NOMO-1 (cell line): ENCODE measurements around the gene MINK1.

ENCODE experiments used
- DNase-seq, 2 experiments: peaks; one replicate each; lab custom pipeline; 2025; ENCODE audit not compliant: unreplicated experiment in 2 of 2; lab: John Stamatoyannopoulos, UW

MINK1 gene

DNA sequence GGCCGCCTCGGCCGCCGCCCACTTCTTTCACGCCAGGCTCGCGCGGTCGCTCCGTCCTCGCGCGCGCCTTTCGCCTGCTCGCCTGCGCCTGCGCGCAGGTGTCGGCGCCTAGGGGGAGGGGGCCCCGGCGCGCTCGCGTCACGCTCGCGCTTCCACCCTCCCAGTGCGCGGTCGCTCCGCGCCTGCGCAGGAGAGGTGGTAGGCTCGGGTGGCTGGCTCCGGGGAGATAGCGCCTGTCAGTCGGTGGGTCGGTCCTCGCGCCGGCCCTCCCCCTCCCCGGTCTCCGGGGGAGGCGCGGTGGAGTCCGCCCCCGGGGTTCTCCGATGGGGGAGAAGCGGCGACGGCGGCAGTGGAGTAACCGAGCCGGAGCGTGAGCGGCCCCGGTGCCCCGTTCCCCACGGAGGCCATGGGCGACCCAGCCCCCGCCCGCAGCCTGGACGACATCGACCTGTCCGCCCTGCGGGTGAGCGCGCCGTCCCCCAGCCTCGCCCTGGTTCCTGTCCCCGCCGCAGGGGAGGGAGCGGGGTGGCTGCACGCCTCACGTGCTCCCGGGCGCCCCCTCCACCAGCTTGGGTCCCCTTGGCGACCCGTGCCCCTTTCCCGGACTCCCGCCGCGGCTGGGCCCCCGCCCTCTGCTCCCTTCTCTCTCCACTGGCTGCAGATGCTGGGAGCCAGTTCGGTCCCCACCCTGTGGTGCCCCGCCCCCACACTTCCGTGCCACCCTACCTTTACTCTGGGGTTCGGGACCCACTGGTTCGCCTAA, at the start of gene MINK1:
MINK1 (plus strand) TSS at position 163 of the 763 bp plus-strand sequence; CDS start at position 407, 244 bp downstream.
- DNase-seq: peak; percentile 87 to 91

DNA sequence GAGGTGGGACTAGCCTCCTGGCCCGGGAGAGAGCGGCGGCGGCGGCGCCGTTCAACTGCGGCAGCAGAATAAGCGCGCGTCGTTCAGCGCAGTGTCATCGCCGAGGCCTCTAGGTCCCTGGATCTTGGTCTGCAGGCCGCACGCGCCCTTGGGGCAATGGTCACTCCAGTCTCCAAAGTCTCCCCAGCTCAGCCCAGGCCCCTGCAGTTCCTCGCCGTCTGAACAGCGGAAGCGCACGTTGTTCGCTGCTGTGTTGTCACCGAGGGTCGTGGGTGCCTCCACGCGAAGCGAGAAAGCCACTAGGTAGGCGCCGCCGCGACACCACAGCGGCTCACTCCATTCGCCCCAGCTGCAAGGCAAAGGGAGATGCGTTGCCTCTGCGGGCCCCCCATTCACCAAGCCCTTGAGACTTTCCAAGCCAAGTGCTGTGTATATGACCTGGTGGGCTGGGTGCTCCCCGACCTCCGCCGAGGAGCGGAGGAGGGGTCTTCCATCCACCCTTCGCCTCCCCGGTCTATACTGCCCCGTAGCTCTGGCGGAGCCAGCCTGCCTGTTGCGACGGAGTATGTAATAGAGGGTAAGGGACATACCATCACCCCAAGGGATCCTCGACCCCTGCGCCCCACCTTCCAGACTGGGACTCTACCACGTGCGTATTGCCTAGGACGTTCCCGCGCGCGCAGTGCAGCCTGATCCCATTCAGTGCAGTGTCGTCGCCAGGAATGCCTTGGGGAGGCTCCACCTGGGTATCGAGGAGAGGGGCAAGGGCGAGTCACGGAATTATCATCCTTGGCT, 47.6 kb upstream of the MINK1 start:
- no peak for DNase-seq

DNA sequence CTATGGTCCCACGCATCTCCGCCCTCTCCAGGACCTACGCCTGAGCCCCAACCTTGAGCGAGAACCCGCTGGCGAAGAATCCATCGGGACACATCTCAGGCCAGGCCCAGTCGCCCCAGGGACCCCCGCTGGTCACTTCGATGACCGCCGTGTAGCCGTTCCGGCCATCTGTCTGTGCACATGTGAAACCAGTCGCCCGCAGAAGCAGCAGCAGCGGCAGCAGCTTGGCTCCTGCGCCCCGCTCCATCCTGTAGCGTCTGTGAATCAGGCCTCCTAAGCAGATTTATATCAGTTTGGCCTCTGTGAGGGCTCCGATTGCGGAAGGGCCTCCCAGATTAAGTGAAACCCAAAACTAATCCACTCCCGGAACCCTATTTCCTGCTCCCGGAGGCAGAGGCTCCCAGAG, 47.0 kb upstream of the MINK1 start, which contains the start of gene VMO1:
VMO1 (minus strand) TSS at position 259 of the 406 bp plus-strand sequence; CDS start at position 247, 12 bp downstream.
- DNase-seq: no peak

DNA sequence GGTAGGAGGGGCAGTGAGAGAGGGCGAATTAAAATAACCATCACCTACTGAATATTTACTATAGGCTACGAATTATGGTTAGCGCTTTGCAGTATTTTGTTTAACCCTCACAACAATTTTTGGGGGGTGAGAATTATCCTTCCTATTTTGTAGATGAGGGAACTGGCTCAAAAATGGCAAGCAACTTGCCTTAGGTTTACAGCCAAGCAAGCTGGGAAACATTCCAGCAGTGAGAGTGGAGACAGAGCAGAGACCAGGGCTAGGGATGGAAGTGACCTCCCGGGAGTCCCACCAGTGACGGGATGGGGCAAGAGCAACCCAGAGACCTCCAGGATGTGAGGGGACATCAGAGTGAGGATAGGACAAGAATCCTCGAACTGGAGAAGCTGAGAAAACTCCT, 46.6 kb upstream of the MINK1 start:
- no peak for DNase-seq

DNA sequence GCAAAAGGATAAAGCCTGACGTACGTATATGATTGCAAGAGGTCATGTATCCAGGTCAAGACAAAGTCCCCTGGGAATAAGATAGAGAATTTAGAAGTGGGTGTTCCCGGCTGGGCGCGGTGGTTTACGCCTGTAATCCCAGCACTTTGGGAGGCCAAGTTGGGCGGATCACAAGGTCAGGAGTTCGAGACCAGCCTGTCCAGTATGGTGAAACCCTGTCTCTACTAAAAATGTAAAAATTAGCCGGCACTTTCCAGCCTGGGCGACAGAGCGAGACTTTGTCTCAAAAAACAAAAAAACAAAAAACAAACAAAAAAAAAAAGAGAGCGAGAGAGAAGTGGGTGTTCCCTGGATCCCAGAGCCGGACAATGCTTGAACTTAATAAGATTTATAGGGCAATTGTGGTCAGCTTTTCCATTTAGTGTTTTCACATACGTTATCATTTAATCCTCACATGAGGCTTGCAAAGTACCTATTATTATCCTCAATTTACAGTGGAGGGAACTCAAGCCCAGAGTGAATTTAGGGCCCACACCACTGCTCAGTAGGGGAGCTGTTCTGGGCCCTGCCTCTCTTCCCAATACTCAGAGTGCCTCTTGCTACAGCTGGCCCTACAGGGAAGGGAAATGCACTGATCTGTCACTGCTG, 44.9 kb upstream of the MINK1 start:
- no peak for DNase-seq

DNA sequence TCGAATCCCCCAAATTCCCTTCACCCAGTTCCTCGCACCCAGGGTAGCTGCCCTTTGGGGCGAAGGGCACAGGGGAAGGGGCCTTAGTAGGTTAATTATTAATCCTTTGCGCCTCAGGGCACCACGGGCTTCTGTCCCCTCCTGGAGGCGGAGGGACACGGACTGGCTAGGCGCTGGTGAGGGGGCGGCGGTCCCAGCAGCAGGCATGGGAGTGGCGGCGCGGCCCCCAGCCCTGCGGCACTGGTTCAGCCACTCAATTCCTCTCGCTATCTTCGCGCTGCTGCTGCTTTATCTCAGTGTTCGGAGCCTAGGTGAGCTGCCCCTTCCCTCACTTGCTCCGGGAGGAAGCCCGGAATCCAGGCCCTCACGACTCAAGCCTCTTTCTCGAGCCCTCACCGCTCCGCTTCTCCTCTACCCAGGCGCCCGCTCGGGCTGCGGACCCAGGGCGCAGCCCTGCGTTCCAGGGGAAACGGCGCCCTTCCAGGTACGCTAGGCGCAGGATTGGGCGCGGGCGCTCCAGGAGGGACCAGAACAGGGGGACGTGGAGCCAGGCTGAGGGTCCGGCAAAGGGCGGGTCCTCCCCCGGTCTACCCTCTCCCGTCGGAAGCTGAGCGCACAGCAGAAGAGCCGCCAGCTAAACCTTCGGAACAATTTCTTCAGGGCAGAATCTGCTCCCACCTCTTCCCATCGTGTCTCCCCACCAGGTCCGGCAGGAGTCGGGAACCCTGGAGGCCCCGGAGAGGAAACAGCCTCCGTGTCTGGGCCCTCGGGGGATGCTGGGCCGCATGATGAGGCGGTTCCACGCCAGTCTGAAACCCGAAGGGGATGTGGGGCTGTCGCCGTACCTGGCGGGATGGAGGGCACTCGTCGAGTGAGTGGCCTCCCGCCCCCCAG, 44.1 kb upstream of the MINK1 start, which contains the start of gene GLTPD2:
GLTPD2 (plus strand) TSS at position 158 of the 894 bp plus-strand sequence; CDS start at position 206, 48 bp downstream.
- DNase-seq: no peak

DNA sequence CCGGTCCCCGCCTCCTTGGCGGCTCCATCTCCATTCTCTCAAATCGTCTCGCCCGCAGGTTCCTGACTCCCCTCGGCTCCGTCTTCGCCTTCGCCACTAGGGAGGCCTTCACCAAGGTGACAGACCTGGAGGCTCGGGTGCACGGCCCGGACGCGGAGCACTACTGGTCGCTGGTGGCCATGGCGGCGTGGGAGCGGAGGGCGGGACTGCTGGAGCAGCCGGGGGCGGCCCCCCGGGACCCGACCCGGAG, 43.5 kb upstream of the MINK1 start:
- DNase-seq: peak in 1 of 2 experiments; percentile 63

DNA sequence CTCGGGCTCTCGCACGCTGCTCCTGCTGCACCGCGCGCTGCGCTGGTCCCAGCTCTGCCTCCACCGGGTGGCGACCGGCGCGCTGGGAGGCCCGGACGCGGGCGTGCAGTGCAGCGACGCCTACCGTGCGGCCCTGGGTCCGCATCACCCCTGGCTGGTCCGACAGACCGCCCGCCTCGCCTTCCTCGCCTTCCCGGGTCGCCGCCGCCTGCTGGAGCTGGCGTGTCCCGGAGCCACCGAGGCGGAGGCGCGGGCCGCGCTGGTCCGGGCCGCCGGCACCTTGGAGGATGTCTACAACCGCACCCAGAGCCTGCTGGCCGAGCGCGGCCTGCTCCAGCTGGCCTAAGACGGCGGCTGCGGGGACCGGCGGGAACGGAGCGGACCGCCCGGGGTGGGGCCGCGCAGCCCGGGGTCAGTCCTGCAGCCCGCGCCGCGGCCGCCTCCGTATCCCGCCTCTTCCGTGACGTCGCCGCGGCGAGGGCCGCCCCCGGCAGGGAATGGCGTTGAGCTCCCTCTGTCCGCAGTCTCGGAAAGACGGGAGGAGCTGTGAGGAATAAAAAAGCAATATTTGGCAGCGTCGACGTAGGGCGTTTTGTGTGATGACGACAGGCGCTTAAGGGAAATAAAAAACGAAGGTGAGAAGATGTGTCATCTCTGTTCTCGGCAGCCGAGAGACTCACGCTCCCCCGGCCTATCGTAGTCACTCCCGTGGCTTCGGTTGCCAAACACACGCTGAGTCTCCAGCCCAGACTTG, 43.0 kb upstream of the MINK1 start:
- DNase-seq: peak; percentile 79 to 82

DNA sequence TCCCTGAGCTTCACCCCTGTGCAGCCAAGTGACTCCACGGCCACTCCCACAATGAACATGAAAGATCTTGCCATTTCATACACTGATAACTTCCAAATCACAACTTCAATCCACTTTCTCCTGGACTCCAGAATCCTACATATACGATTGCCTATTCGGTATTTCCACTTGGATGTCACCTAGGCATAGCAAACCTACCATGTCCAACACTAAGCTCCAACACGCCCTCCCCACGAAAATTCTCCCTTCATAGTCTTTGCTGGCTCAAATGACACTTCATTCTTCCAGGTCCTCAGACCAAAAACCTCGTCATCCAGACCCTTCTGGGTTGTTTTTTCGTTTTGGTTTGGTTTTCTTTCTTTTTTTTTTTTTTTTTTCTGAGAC, 42.4 kb upstream of the MINK1 start:
- no peak for DNase-seq

DNA sequence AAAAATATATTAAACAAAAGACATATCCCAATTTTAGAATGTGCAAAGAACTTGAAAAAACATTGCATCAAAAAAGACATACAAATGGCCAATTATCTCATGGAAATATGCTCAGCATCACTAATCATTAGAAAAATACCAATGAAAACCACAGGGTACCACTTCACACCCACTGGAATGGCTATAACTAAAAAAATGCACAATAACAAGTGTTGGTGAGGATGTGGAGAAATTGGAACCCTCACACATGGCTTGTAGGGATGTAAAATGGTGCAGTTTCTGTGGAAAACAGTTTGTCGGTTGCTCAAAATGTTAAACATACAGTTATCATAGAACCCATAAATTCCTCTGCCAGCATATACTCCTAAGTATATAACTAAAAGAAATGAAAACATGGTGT, 38.0 kb upstream of the MINK1 start:
- no peak for DNase-seq

DNA sequence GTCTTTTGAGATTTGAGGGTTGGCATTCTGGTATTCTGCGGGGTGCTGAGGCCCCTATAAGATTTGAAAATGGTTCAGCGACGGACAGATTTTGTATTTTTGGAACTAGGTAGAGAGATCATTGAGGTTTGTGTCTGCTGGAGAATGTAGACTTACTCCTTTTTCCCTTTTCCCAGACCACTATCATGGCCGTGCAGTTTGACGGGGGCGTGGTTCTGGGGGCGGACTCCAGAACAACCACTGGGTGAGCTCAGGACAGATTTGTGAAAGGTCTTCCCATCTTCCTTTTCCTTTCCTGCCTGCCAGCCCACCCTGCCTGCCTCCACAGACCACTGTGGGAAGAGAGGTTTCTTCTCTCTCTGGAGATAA, 36.6 kb upstream of the MINK1 start:
- DNase-seq: peak in 1 of 2 experiments; percentile 10

DNA sequence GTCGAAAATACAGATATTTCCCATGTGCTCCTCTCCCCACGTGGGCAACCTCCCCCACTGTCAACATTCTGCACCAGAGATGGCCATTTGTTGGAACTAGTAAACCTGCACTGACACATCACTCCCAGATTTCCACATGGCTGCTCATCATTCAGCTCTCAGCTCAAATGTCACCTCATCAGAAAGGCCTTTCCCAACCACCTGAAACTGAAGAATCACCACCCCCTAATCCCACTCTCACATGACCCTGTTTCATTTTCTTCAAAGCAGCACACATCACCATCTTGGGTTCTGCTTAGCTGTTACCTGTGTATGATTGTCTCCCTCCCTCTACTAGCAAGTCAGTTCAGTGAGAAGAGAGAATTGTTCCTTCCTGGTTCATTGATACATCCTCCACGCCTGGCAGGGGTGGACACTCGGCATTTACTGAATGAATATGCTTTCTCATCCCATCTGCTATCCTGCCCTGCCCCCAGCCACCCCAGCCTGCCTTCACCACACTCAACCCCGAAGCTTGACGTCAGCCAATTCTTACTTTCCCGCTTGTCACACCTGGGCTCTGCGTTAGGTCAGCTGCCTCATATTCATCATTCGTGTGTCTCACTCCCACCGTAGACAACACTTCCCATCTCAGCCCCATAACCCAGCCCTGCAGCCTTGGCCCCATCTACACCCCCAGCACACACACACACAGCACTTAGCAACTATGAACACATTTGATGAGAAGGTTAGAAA, 32.5 kb upstream of the MINK1 start:
- DNase-seq: no peak

DNA sequence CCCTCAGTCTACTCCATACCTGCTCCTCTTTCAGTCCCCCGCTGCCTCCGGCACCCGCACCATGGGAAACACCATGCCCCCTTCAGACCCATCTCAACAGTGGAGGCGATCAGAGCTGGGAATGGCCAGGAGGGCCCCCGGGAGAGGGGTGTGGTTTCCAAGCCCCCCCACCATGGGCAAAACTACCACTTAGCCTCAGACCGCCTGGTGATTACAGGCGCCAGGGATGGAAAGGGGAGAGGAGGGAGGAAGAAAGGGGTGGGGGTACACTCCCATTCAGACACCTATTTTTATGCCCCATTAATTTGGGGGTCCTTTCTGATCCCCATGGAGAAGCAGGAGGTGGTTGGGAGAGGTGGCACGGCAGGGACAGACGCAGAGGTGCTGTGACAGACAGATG, 30.9 kb upstream of the MINK1 start, which contains the start of gene C17orf114:
C17orf114 (minus strand) TSS at position 101 of the 400 bp plus-strand sequence.
- DNase-seq: no peak

DNA sequence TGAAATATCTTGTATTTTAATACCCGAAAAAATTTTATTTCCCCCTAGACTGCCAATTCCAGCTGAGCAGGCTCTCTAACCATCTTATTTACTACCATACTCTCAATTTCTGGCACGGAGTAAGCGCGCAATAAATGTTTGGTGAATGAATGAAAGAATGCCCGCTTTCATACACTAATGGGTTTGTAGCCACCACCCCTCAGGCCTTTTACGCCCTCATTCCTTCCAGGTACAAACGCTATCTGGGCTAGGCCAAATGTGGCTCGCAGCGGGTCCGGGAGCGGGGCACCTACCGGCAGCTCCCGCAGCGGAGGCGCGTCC, 26.7 kb upstream of the MINK1 start:
- DNase-seq: no peak

DNA sequence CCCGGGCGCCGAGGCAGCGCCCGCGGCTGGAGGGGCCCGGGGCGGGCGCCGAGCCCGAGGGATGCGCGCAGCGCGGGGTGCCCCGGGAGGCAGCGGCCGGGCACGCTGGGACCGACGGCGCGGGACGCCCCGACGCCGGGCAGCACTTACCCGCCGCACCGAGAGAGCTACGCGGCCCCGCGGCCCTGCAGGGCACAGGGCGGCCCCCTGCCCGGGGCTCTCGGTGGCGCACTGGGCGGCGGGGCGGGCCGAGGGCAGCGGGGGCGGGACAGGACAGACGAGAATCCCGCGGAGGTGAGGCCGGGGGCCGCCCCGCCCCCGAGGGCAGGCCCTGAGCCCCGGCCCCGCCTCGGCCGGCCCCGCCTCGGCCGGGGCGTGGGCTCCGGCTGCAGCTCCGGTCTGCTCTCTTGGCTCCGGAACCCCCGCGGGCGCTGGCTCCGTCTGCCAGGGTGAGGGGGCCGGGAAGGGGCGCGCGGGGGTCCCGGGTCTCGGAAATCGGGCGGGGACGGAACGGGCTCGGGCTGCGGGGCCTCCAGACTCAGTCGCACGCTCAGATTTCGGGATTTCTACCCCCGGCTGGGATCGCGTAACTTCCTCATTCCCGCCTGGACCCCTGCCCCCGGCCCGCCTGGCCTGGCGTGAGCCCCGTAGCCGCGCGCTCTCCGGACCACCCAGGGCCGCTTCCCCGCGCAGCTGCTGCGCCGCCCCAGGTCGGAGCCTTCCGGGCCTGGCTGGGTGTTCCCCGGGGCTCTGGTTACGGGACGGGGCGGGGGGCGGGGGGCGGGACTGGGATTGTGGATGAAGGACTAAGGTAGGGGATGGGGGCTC, 26.1 kb upstream of the MINK1 start, which contains the start of gene PLD2:
PLD2 (plus strand) TSS at position 376 of the 828 bp plus-strand sequence. CDS start 621 bp downstream, outside the sequence.
- DNase-seq: peak; percentile 76 to 90

DNA sequence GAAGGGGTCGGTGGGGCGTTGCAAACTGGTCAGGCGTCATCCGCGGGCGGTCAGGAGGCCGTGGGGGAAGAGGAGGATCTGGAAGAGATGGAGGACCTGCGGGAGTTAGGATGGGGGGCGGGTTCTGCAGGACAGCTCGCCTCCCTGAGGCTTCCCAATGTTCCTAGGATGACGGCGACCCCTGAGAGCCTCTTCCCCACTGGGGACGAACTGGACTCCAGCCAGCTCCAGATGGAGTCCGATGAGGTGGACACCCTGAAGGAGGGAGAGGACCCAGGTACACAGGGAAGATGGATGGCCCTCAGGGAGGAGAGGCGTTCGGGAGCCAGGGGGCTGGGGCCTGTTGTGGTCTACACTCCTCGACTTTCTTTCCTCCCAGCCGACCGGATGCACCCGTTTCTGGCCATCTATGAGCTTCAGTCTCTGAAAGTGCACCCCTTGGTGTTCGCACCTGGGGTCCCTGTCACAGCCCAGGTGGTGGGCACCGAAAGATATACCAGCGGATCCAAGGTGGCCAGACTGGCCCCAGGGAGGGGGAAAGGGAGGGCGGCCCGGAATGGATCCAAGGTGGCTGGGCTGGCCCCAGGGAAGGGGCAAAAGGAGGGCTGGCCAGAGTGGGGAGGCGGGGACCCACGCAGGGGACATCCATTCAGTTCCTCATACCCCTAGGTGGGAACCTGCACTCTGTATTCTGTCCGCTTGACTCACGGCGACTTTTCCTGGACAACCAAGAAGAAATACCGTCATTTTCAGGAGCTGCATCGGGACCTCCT, 25.3 kb upstream of the MINK1 start:
- no peak for DNase-seq

DNA sequence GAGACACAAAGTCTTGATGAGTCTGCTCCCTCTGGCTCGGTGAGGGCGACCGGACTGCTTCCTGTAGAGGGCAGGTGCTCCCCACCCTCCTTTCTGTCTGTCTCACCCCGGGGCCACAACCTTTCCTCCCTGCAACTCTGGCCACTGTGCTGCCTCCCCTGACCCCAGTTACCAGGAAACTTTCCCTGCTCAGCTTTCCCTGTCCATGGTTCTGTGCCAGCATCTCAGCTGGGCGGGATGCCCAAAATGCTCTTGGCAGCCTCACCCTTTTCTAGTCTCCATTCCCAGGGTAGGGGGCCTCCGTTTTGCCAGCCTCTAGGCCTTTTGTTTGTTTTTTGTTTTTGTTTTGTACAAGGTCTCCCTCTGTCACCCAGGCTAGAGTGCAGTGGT, 24.8 kb upstream of the MINK1 start:
- DNase-seq: no peak
